Keratinocyte (primary cell): ENCODE results near the gene SPPL3. TPM values are rescaled to one million over a fixed set of nuclear protein-coding genes. Genes with fewer than 3 reads are reported as not detected.

Experiments
- DNase-seq: peaks from one replicate; pipeline ENCODE4 v3.0.0-alpha.2; 2011; ENCODE audit warnings: low read depth, missing footprints, low spot score
- FAIRE-seq: peaks from 2 replicates; lab custom pipeline; 2011; peaks lifted over from hg19 to GRCh38; lab: Jason Lieb, UNC
- H2AFZ ChIP-seq: 2 replicates; pipeline ENCODE4 v1.6.0; 2012; ENCODE audit warnings: low read length, control low read depth, inconsistent platforms; ENCODE audit not compliant: control insufficient read depth
- H3K27ac ChIP-seq: 2 replicates; pipeline ENCODE4 v1.5.1; 2011; ENCODE audit warnings: low read length; ENCODE audit not compliant: control insufficient read depth, insufficient read depth
- H3K27me3 ChIP-seq: 3 replicates; pipeline ENCODE4 v1.6.0; 2011; ENCODE audit warnings: low read length; ENCODE audit not compliant: control insufficient read depth, insufficient read depth; ENCODE audit errors: extremely low read depth
- H3K36me3 ChIP-seq, 2 experiments: 2 replicates in 1 of 2; 3 replicates in 1 of 2; pipeline ENCODE4 v1.5.1; 2011; ENCODE audit warnings: low read length in 2 of 2, mild to moderate bottlenecking in 1 of 2; ENCODE audit not compliant: control insufficient read depth in 2 of 2, insufficient read depth in 2 of 2; ENCODE audit errors: extremely low read depth in 1 of 2
- H3K4me1 ChIP-seq: 3 replicates; pipeline ENCODE4 v1.5.1; 2011; ENCODE audit warnings: low read length; ENCODE audit not compliant: control insufficient read depth, insufficient read depth; ENCODE audit errors: extremely low read depth
- H3K4me2 ChIP-seq: 3 replicates; pipeline ENCODE4 v1.6.0; 2011; ENCODE audit warnings: low read depth, low read length; ENCODE audit not compliant: control insufficient read depth, insufficient read depth; ENCODE audit errors: extremely low read depth
- H3K4me3 ChIP-seq, 3 experiments: fragments of 200-600 bp in 1 of 3; sonication (generic) in 1 of 3; 2 replicates in 2 of 3; 3 replicates in 1 of 3; pipeline ENCODE4 v1.5.1; 2011 to 2016; ENCODE audit warnings: low read length in 3 of 3, mild to moderate bottlenecking in 3 of 3, control low read depth in 2 of 3, inconsistent platforms in 1 of 3, low read depth in 1 of 3, mixed read lengths in 1 of 3, mixed run types in 1 of 3, moderate library complexity in 1 of 3; ENCODE audit not compliant: control insufficient read depth in 2 of 3, insufficient read depth in 2 of 3; ENCODE audit errors: extremely low read depth in 1 of 3
- H3K79me2 ChIP-seq: 2 replicates; pipeline ENCODE4 v1.6.0; 2012; ENCODE audit warnings: low read length; ENCODE audit not compliant: control insufficient read depth, insufficient read depth
- H3K9ac ChIP-seq: 3 replicates; pipeline ENCODE4 v1.6.0; 2011; ENCODE audit warnings: low read length; ENCODE audit not compliant: control insufficient read depth, insufficient read depth; ENCODE audit errors: extremely low read depth
- H3K9me1 ChIP-seq: 3 replicates; pipeline ENCODE4 v1.6.0; 2011; ENCODE audit warnings: low read length; ENCODE audit not compliant: control insufficient read depth, insufficient read depth; ENCODE audit errors: extremely low read depth
- H3K9me3 ChIP-seq: 2 replicates; pipeline ENCODE4 v1.5.1; 2012; ENCODE audit warnings: low read depth, low read length; ENCODE audit not compliant: control insufficient read depth
- H4K20me1 ChIP-seq: 3 replicates; pipeline ENCODE4 v1.6.0; 2011; ENCODE audit warnings: low read length; ENCODE audit not compliant: control insufficient read depth, insufficient read depth; ENCODE audit errors: extremely low read depth
- CTCF ChIP-seq, 3 experiments: IDR thresholded peaks in 1 of 3; conservative IDR thresholded peaks in 1 of 3; optimal IDR thresholded peaks in 1 of 3; 2 replicates in 2 of 3; 3 replicates in 1 of 3; pipeline versions ENCODE3 to v1.5.1; 2011; ENCODE audit warnings: low read length in 3 of 3, mild to moderate bottlenecking in 3 of 3, moderate library complexity in 2 of 3, control low read depth in 1 of 3, inconsistent platforms in 1 of 3; ENCODE audit not compliant: insufficient read depth in 2 of 3; ENCODE audit errors: extremely low read depth in 1 of 3
- EZH2 ChIP-seq: IDR thresholded peaks from one replicate; pipeline ENCODE4 v1.6.1; 2012; ENCODE audit warnings: inconsistent platforms, mild to moderate bottlenecking, low read length, moderate library complexity
- dilution Hi-C: fragments of 300-500 bp; cut with MboI; formaldehyde crosslinking; loops from one replicate; pipeline ENCODE4 v1.7.0; 2020; ENCODE audit warnings: low sequenced_read_pairs; ENCODE audit not compliant: extremely low pct_ligation_motif_present
- polyA plus RNA-seq, 5 experiments: library from polyadenylated mRNA; depleted of rRNA in 3 of 5; stranded (reverse) in 3 of 5; stranded (forward) in 1 of 5; unstranded in 1 of 5; fragments of >200 nt; gene quantifications; 1 replicate in 1 of 5; 2 replicates in 3 of 5; 3 replicates in 1 of 5; pipeline versions ENCODE4 v1.2.1 to v1.2.3, GENCODE V29; 2011 to 2012; ENCODE audit warnings: missing spikeins in 2 of 5, low read depth in 1 of 5, low replicate concordance in 1 of 5

The SPPL3 gene
- polyA plus RNA-seq, 1 donor (not counting 4 experiments of a cell fraction or from before 2014, with no cell fraction given), result 28.3 TPM

GRCh38 chr12:120885521-120885920, 18.6 kb downstream of the SPPL3 start:
- FAIRE-seq, result no peak

GRCh38 chr12:120884644-120885043, 19.5 kb downstream of the SPPL3 start:
- Histone ChIP-seq H3K27me3 (no peaks in the 10 kb centered on the region), H3K9me1 (no peaks in the 10 kb centered on the region), H4K20me1 (peaks cover 5% of the 10 kb centered on the region), H3K9me3 (no peaks in the 10 kb centered on the region), H3K27ac (no peak overlapping the region), H3K4me3 (no peak overlapping the region), H3K36me3 (peaks cover 0 to 3% of the 10 kb centered on the region in 2 experiments), H2AFZ (no peak overlapping the region), H3K9ac (no peak overlapping the region), H3K4me1 (peaks cover 5% of the 10 kb centered on the region), H3K79me2 (peaks cover 71% of the 10 kb centered on the region), H3K4me2 (no peak overlapping the region)
- dilution Hi-C loops, result no loop called here
- no peak for DNase-seq
- TF ChIP-seq EZH2 (no peak), CTCF (optimal IDR thresholded peaks at IDR 0.05 in 1 of 3, IDR thresholded peaks at IDR 0.05 in 1 of 3, conservative IDR thresholded peaks at IDR 0.05 in 1 of 3; ENCODE audit: extremely low read depth in 1 of 3, insufficient read depth in 2 of 3, low read length in 3 of 3) (no peak)
- FAIRE-seq, result no peak

More at GRCh38 chr12:120885521-120885920, 18.6 kb downstream of the SPPL3 start:
- Histone ChIP-seq H3K9ac (no peak overlapping the region), H2AFZ (no peak overlapping the region), H3K4me1 (peaks cover 3% of the 10 kb centered on the region), H3K36me3 (peaks cover 0 to 3% of the 10 kb centered on the region in 2 experiments), H3K79me2 (peaks cover 70% of the 10 kb centered on the region), H3K9me1 (no peaks in the 10 kb centered on the region), H4K20me1 (peaks cover 5% of the 10 kb centered on the region), H3K4me2 (no peak overlapping the region), H3K27me3 (no peaks in the 10 kb centered on the region), H3K4me3 (no peak overlapping the region), H3K9me3 (no peaks in the 10 kb centered on the region), H3K27ac (no peak overlapping the region)
- no peak for DNase-seq
- no peak for TF ChIP-seq CTCF (optimal IDR thresholded peaks at IDR 0.05 in 1 of 3, IDR thresholded peaks at IDR 0.05 in 1 of 3, conservative IDR thresholded peaks at IDR 0.05 in 1 of 3; ENCODE audit: extremely low read depth in 1 of 3, insufficient read depth in 2 of 3, low read length in 3 of 3)
- no peak for TF ChIP-seq EZH2
- dilution Hi-C loops, result no loop called here
